CD14-positive monocyte (primary cell): ENCODE results near the gene LSM3. TPM values are rescaled to one million over a fixed set of nuclear protein-coding genes. Genes with fewer than 3 reads are reported as not detected.

Experiments used
- DNase-seq, 3 donors: peaks; one replicate each; pipeline ENCODE4 v3.0.0-alpha.2; 2011 to 2022
- H2AFZ ChIP-seq: 2 replicates; pipeline ENCODE4 v1.6.0; 2012; ENCODE audit warnings: mild to moderate bottlenecking, low read depth, low read length, inconsistent platforms; ENCODE audit not compliant: insufficient read depth, poor library complexity, severe bottlenecking
- H3K27ac ChIP-seq, 2 donors: 1 replicate in 1 of 2; 2 replicates in 1 of 2; pipeline ENCODE4 v1.5.1; 2012 to 2013; ENCODE audit warnings: low read length in 2 of 2, control low read depth in 1 of 2, inconsistent platforms in 1 of 2, low read depth in 1 of 2, mild to moderate bottlenecking in 1 of 2
- H3K27me3 ChIP-seq, 2 donors: one replicate each; pipeline versions ENCODE4 v1.6.0 to v1.6.1; 2011 to 2013; ENCODE audit warnings: low read length in 2 of 2; ENCODE audit not compliant: control insufficient read depth in 2 of 2, insufficient read depth in 2 of 2
- H3K36me3 ChIP-seq, 2 donors: replicated peaks in 1 of 2; 1 replicate in 1 of 2; 2 replicates in 1 of 2; pipeline versions ENCODE4 v1.5.1 to v1.6.1; 2012 to 2013; ENCODE audit warnings: low read length in 2 of 2, control low read depth in 1 of 2, inconsistent platforms in 1 of 2, mild to moderate bottlenecking in 1 of 2; ENCODE audit not compliant: insufficient read depth in 2 of 2, control insufficient read depth in 1 of 2
- H3K4me1 ChIP-seq, 2 donors: 1 replicate in 1 of 2; 2 replicates in 1 of 2; pipeline versions ENCODE4 v1.5.1 to v1.6.1; 2012 to 2013; ENCODE audit warnings: low read length in 2 of 2, control low read depth in 1 of 2, inconsistent platforms in 1 of 2, mild to moderate bottlenecking in 1 of 2, moderate library complexity in 1 of 2; ENCODE audit not compliant: insufficient read depth in 2 of 2, control insufficient read depth in 1 of 2
- H3K4me2 ChIP-seq: replicated peaks from 2 replicates; pipeline ENCODE3; 2012; ENCODE audit warnings: low read length, moderate library complexity, mild to moderate bottlenecking; ENCODE audit not compliant: poor library complexity, severe bottlenecking; ENCODE audit errors: extremely low read depth
- H3K4me3 ChIP-seq, 3 experiments: fragments of 200-600 bp in 1 of 3; sonication (generic) in 1 of 3; replicated peaks in 1 of 3; 1 replicate in 2 of 3; 2 replicates in 1 of 3; pipeline ENCODE4 v1.5.1; 2011 to 2013; ENCODE audit warnings: low read length in 3 of 3, mild to moderate bottlenecking in 3 of 3, control low read depth in 2 of 3, low read depth in 2 of 3, inconsistent platforms in 1 of 3, moderate library complexity in 1 of 3
- H3K79me2 ChIP-seq: 2 replicates; pipeline ENCODE4 v1.6.0; 2012; ENCODE audit warnings: mild to moderate bottlenecking, control low read depth, inconsistent platforms, low read length, moderate library complexity; ENCODE audit not compliant: insufficient read depth
- H3K9ac ChIP-seq: 2 replicates; pipeline ENCODE4 v1.6.0; 2017; ENCODE audit warnings: low read length, mild to moderate bottlenecking; ENCODE audit not compliant: insufficient read depth, poor library complexity, severe bottlenecking
- H3K9me3 ChIP-seq, 2 donors: replicated peaks in 1 of 2; 1 replicate in 1 of 2; 2 replicates in 1 of 2; pipeline versions ENCODE4 v1.5.1 to v1.6.1; 2012 to 2013; ENCODE audit warnings: low read length in 2 of 2, control low read depth in 1 of 2; ENCODE audit not compliant: control insufficient read depth in 1 of 2, insufficient read depth in 1 of 2
- H4K20me1 ChIP-seq: 2 replicates; pipeline ENCODE4 v1.6.0; 2012; ENCODE audit warnings: mild to moderate bottlenecking, low read length, control low read depth, moderate library complexity; ENCODE audit not compliant: insufficient read depth
- H3K27ac Mint-ChIP-seq, 7 donors: one replicate each; pipeline ENCODE4 v1.8.0; 2020; ENCODE audit warnings: mild to moderate bottlenecking in 7 of 7, mixed read lengths in 7 of 7, moderate library complexity in 6 of 7, inconsistent platforms in 2 of 7
- H3K27me3 Mint-ChIP-seq, 3 donors: one replicate each; pipeline ENCODE4 v1.8.0; 2021 to 2022; ENCODE audit warnings: low read depth in 3 of 3, mild to moderate bottlenecking in 3 of 3, mixed read lengths in 3 of 3, moderate library complexity in 3 of 3, inconsistent platforms in 1 of 3
- H3K36me3 Mint-ChIP-seq, 2 donors: one replicate each; pipeline ENCODE4 v1.8.0; 2020; ENCODE audit warnings: mixed read lengths in 2 of 2, inconsistent platforms in 1 of 2, mild to moderate bottlenecking in 1 of 2
- H3K4me1 Mint-ChIP-seq: one replicate; pipeline ENCODE4 v1.8.0; 2020; ENCODE audit warnings: mild to moderate bottlenecking, mixed read lengths
- H3K4me3 Mint-ChIP-seq, 2 donors: one replicate each; pipeline ENCODE4 v1.8.0; 2020; ENCODE audit warnings: mild to moderate bottlenecking in 2 of 2, mixed read lengths in 2 of 2, moderate library complexity in 1 of 2
- H3K9me3 Mint-ChIP-seq, 7 donors: one replicate each; pipeline ENCODE4 v1.8.0; 2020 to 2022; ENCODE audit warnings: mixed read lengths in 7 of 7, mild to moderate bottlenecking in 6 of 7, moderate library complexity in 6 of 7, inconsistent platforms in 2 of 7
- CTCF ChIP-seq: fragments of 200-600 bp; IDR thresholded peaks from one replicate; pipeline ENCODE4 v1.8.0; 2022; ENCODE audit warnings: antibody characterized with exemption, mild to moderate bottlenecking
- WGBS: methylation state at CpG from one replicate; pipeline ENCODE4 v1.1.5; 2013; ENCODE audit warnings: missing lambda C conversion rate; ENCODE audit not compliant: insufficient coverage; 5-methylcytosine and 5-hydroxymethylcytosine counted together
- intact Hi-C, 2 donors: fragments of 100-400 bp; cut with micrococcal nuclease; formaldehyde crosslinking; loops; one replicate each; pipeline versions ENCODE4 v1.15.0 to v1.15.1; 2023
- polyA plus RNA-seq, 3 donors: library from polyadenylated mRNA; depleted of rRNA in 1 of 3; unstranded in 2 of 3; stranded (reverse) in 1 of 3; fragments of 300-500 nt in 2 of 3; fragments of >200 nt in 1 of 3; fragmentation: Illumina TruSeq in 2 of 3; gene quantifications; 1 replicate in 2 of 3; 2 replicates in 1 of 3; pipeline ENCODE4 v1.2.3, GENCODE V29; 2012 to 2021

Gene LSM3
- polyA plus RNA-seq, 3 donors = 4.1 to 23.2 (median 19.8) TPM

GRCh38 chr3:14243782-14244181, 65.2 kb downstream of the LSM3 start:
- H2AFZ ChIP-seq = no peak overlapping the region
- no peak overlapping the region for H3K27ac Mint-ChIP-seq
- no peak overlapping the region for H3K4me3 Mint-ChIP-seq
- H3K79me2 ChIP-seq = no peaks in the 10 kb centered on the region
- H3K4me1 Mint-ChIP-seq = no peaks in the 10 kb centered on the region
- no peaks in the 10 kb centered on the region for H3K36me3 Mint-ChIP-seq
- no peaks in the 10 kb centered on the region for H3K27me3 ChIP-seq
- H3K36me3 ChIP-seq = no peaks in the 10 kb centered on the region
- DNase-seq = no peak
- intact Hi-C loops = no loop called here
- H3K27ac ChIP-seq = no peak overlapping the region
- no peaks in the 10 kb centered on the region for H4K20me1 ChIP-seq
- no peaks in the 10 kb centered on the region for H3K4me1 ChIP-seq
- peaks cover 0 to 2% (median 2%) of the 10 kb centered on the region in 3 donors for H3K27me3 Mint-ChIP-seq
- peaks cover 0 to 3% (median 0%) of the 10 kb centered on the region in 7 donors for H3K9me3 Mint-ChIP-seq
- H3K9ac ChIP-seq = no peak overlapping the region
- TF ChIP-seq CTCF = no peak
- no peak overlapping the region for H3K4me3 ChIP-seq
- WGBS = 94% methylated on average over 2 of the region's 5 CpGs
- no peak overlapping the region for H3K4me2 ChIP-seq
- H3K9me3 ChIP-seq = no peaks in the 10 kb centered on the region

- Histone ChIP-seq H3K9ac (no peak overlapping the region), H3K79me2 (no peaks in the 10 kb centered on the region), H3K9me3 (no peaks in the 10 kb centered on the region), H2AFZ (no peak overlapping the region), H3K4me2 (no peak overlapping the region), H3K4me1 (no peaks in the 10 kb centered on the region), H3K27me3 (no peaks in the 10 kb centered on the region), H3K4me3 (no peak overlapping the region), H3K27ac (no peak overlapping the region), H4K20me1 (no peaks in the 10 kb centered on the region), H3K36me3 (no peaks in the 10 kb centered on the region)
- no peak for DNase-seq
- H3K4me3 Mint-ChIP-seq = no peak overlapping the region
- H3K27me3 Mint-ChIP-seq = peaks cover 0 to 3% (median 2%) of the 10 kb centered on the region in 3 donors
- peaks cover 0 to 3% (median 0%) of the 10 kb centered on the region in 7 donors for H3K9me3 Mint-ChIP-seq
- intact Hi-C loops = no loop called here
- no peaks in the 10 kb centered on the region for H3K36me3 Mint-ChIP-seq
- H3K4me1 Mint-ChIP-seq = no peaks in the 10 kb centered on the region
- H3K27ac Mint-ChIP-seq = no peak overlapping the region
- WGBS = 95% methylated on average over 7 of the region's 9 CpGs
- no peak for TF ChIP-seq CTCF
Observed at GRCh38 chr3:14244521-14245247, 66.1 kb downstream of the LSM3 start.
